ENCODE results near the gene TRAPPC10.

TRAPPC10 gene

GRCh38 chr21:44088401-44088780 lies 76.3 kb downstream of the TRAPPC10 start:
- TF ChIP-seq EZH2phosphoT487 (IDR thresholded peaks at IDR 0.05; ENCODE audit: low read depth) = no peak
- TF ChIP-seq, protein P1, sequence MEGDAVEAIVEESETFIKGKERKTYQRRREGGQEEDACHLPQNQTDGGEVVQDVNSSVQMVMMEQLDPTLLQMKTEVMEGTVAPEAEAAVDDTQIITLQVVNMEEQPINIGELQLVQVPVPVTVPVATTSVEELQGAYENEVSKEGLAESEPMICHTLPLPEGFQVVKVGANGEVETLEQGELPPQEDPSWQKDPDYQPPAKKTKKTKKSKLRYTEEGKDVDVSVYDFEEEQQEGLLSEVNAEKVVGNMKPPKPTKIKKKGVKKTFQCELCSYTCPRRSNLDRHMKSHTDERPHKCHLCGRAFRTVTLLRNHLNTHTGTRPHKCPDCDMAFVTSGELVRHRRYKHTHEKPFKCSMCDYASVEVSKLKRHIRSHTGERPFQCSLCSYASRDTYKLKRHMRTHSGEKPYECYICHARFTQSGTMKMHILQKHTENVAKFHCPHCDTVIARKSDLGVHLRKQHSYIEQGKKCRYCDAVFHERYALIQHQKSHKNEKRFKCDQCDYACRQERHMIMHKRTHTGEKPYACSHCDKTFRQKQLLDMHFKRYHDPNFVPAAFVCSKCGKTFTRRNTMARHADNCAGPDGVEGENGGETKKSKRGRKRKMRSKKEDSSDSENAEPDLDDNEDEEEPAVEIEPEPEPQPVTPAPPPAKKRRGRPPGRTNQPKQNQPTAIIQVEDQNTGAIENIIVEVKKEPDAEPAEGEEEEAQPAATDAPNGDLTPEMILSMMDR (IDR thresholded peaks at IDR 0.05; ENCODE audit: low read depth, low read length) = no peak
- H3K27ac ChIP-seq (ENCODE audit: low read length) = no peak overlapping the region
- H3K4me1 ChIP-seq (ENCODE audit: low read length) = no peaks in the 10 kb centered on the region
- no peak overlapping the region for H3K4me2 ChIP-seq (ENCODE audit: low read length)
- no peaks in the 10 kb centered on the region for H3K27me3 ChIP-seq (ENCODE audit: low read depth, low read length)
- H2AFZ ChIP-seq (ENCODE audit: low read depth, low read length) = no peak overlapping the region
- no peak overlapping the region for H3K9ac ChIP-seq (ENCODE audit: low read length)
- peaks cover 24% of the 10 kb centered on the region for H3K36me3 ChIP-seq (replicated peaks; ENCODE audit: low read depth, low read length)
- no peaks in the 10 kb centered on the region for H4K20me1 ChIP-seq (ENCODE audit: insufficient read depth, low read length)
- H3K79me2 ChIP-seq (ENCODE audit: low read length) = no peaks in the 10 kb centered on the region
- H3K4me3 ChIP-seq (ENCODE audit: low read length) = no peak overlapping the region
- no peaks in the 10 kb centered on the region for H3K9me3 ChIP-seq (ENCODE audit: insufficient read depth, low read length)

DNA sequence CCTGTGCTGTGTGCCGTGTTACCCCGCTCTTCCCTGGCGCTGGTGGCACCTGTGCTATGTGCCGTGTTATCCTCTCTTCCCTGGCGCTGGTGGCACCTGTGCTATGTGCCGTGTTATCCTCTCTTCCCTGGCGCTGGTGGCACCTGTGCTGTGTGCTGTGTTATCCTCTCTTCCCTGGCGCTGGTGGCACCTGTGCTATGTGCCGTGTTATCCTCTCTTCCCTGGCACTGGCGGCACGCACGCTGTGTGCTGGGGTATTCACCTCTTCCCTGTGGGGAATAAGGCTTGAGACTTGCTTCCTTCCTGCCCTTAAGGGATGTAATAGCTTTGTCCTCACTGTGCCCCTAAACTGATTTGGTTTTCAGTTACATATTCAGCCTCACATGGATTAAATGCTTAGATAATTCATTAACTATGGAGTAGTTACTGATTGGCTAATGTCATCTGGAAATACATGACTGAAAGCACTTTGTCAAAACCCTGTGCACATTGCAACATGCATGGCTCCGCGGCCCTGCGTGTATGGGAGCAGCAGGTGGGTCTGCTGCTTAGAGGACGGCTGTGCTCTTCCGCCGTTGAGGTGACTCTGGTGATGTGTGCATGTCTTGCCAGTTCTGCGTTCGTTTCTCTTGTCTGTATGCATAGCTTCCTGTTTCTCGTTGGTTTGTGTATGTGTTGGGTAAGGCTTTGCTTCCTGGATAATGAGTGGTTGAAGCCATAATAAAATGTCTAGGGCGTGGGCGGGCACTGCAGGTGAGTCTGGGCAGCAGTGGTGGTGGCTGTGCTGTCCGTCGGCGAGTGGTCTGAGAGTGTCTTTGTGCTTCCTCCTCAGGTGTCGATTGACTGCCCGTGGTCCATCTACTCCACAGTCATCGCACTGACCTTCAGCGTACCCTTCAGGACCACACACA lies 77.1 kb downstream of the TRAPPC10 start:
- H3K27me3 ChIP-seq (ENCODE audit: low read depth, low read length) = no peaks in the 10 kb centered on the region
- no peak overlapping the region for H3K9ac ChIP-seq (ENCODE audit: low read length)
- no peak for TF ChIP-seq EZH2phosphoT487 (IDR thresholded peaks at IDR 0.05; ENCODE audit: low read depth)
- TF ChIP-seq, protein P1 (IDR thresholded peaks at IDR 0.05; ENCODE audit: low read depth, low read length) = no peak
- H3K79me2 ChIP-seq (ENCODE audit: low read length) = no peaks in the 10 kb centered on the region
- peaks cover 24% of the 10 kb centered on the region for H3K36me3 ChIP-seq (replicated peaks; ENCODE audit: low read depth, low read length)
- no peak overlapping the region for H2AFZ ChIP-seq (ENCODE audit: low read depth, low read length)
- no peak overlapping the region for H3K4me2 ChIP-seq (ENCODE audit: low read length)
- no peaks in the 10 kb centered on the region for H3K9me3 ChIP-seq (ENCODE audit: insufficient read depth, low read length)
- H3K4me1 ChIP-seq (ENCODE audit: low read length) = no peaks in the 10 kb centered on the region
- no peak overlapping the region for H3K4me3 ChIP-seq (ENCODE audit: low read length)
- no peak overlapping the region for H3K27ac ChIP-seq (ENCODE audit: low read length)
- no peaks in the 10 kb centered on the region for H4K20me1 ChIP-seq (ENCODE audit: insufficient read depth, low read length)

GRCh38 chr21:44090325-44090724 lies 78.2 kb downstream of the TRAPPC10 start:
- Histone ChIP-seq H3K4me3 (ENCODE audit: low read length) (no peak overlapping the region), H3K9ac (ENCODE audit: low read length) (no peak overlapping the region), H3K27me3 (ENCODE audit: low read depth, low read length) (no peaks in the 10 kb centered on the region), H3K27ac (ENCODE audit: low read length) (no peak overlapping the region), H3K79me2 (ENCODE audit: low read length) (no peaks in the 10 kb centered on the region), H3K4me2 (ENCODE audit: low read length) (no peak overlapping the region), H3K4me1 (ENCODE audit: low read length) (no peaks in the 10 kb centered on the region), H3K36me3 (replicated peaks; ENCODE audit: low read depth, low read length) (peaks cover 27% of the 10 kb centered on the region), H3K9me3 (ENCODE audit: insufficient read depth, low read length) (no peaks in the 10 kb centered on the region), H4K20me1 (ENCODE audit: insufficient read depth, low read length) (no peaks in the 10 kb centered on the region), H2AFZ (ENCODE audit: low read depth, low read length) (no peak overlapping the region)
- TF ChIP-seq, protein P1 (IDR thresholded peaks at IDR 0.05; ENCODE audit: low read depth, low read length) = no peak

DNA sequence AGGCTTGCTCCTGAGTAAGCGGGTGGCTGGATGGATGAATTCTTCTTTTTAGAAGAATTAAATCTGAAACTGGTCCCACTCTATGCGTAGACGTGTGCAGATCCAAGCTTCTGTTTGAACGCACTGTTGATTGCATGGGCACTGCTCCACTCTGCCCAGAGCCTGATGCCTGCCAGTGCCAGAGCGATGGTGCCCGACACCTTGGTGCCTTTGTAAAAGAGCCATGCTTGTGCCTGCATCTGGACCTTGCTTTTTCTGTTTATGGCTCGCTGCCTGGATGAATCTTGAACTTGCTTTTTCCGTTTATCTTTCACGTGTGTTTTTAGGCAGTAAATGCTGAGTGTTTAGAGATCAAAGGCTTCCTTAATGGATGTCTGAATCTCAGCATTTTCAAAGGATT lies 80.1 kb downstream of the TRAPPC10 start:
- H3K79me2 ChIP-seq (ENCODE audit: low read length) = no peaks in the 10 kb centered on the region
- no peak overlapping the region for H3K9ac ChIP-seq (ENCODE audit: low read length)
- TF ChIP-seq, protein P1 (IDR thresholded peaks at IDR 0.05; ENCODE audit: low read depth, low read length) = no peak
- no peak for TF ChIP-seq EZH2phosphoT487 (IDR thresholded peaks at IDR 0.05; ENCODE audit: low read depth)
- no peak overlapping the region for H2AFZ ChIP-seq (ENCODE audit: low read depth, low read length)
- H3K4me1 ChIP-seq (ENCODE audit: low read length) = no peaks in the 10 kb centered on the region
- no peaks in the 10 kb centered on the region for H4K20me1 ChIP-seq (ENCODE audit: insufficient read depth, low read length)
- H3K4me2 ChIP-seq (ENCODE audit: low read length) = no peak overlapping the region
- H3K9me3 ChIP-seq (ENCODE audit: insufficient read depth, low read length) = no peaks in the 10 kb centered on the region
- H3K27ac ChIP-seq (ENCODE audit: low read length) = no peak overlapping the region
- H3K36me3 ChIP-seq (replicated peaks; ENCODE audit: low read depth, low read length) = peaks cover 21% of the 10 kb centered on the region
- no peak overlapping the region for H3K4me3 ChIP-seq (ENCODE audit: low read length)
- H3K27me3 ChIP-seq (ENCODE audit: low read depth, low read length) = no peaks in the 10 kb centered on the region

All from OCI-LY3 (cell line).